NOMO-1 (cell line): ENCODE data around the gene CACNA1D.
"Not testable (repeated sequence)": the region's sequence is repeated elsewhere in the genome, so short reads cannot be mapped to it uniquely, and the experiment has no call there.

Experiments
- DNase-seq, 2 experiments: peaks; one replicate each; lab custom pipeline; 2025; ENCODE audit not compliant: unreplicated experiment in 2 of 2; lab: John Stamatoyannopoulos, UW

Gene CACNA1D

GRCh38 chr3:53570709-53571108 lies 76.3 kb downstream of the CACNA1D start:
- DNase-seq: no peak

GRCh38 chr3:53571264-53571663 lies 76.9 kb downstream of the CACNA1D start:
- DNase-seq: no peak

GRCh38 chr3:53572184-53572583 lies 77.8 kb downstream of the CACNA1D start:
- DNase-seq: not testable (repeated sequence)

GRCh38 chr3:53577506-53577905 lies 83.1 kb downstream of the CACNA1D start:
- DNase-seq: no peak

- no peak for DNase-seq
Observed at GRCh38 chr3:53579636-53580035, 85.2 kb downstream of the CACNA1D start.

GRCh38 chr3:53581671-53582070 lies 87.3 kb downstream of the CACNA1D start:
- no peak for DNase-seq

- DNase-seq: no peak
Observed at GRCh38 chr3:53583161-53583690, 88.8 kb downstream of the CACNA1D start.

GRCh38 chr3:53585049-53585448 lies 90.6 kb downstream of the CACNA1D start:
- peak in 1 of 2 experiments; percentile 6 for DNase-seq

GRCh38 chr3:53585627-53586026 lies 91.2 kb downstream of the CACNA1D start:
- DNase-seq: no peak

GRCh38 chr3:53588122-53588521 lies 93.7 kb downstream of the CACNA1D start:
- DNase-seq: no peak

GRCh38 chr3:53589201-53589600 lies 94.8 kb downstream of the CACNA1D start:
- no peak for DNase-seq

GRCh38 chr3:53589806-53590205 lies 95.4 kb downstream of the CACNA1D start:
- DNase-seq: no peak

- no peak for DNase-seq
Observed at GRCh38 chr3:53590606-53591005, 96.2 kb downstream of the CACNA1D start.

GRCh38 chr3:53591646-53592045 lies 97.2 kb downstream of the CACNA1D start:
- no peak for DNase-seq

- no peak for DNase-seq
Observed at GRCh38 chr3:53592862-53593261, 98.5 kb downstream of the CACNA1D start.

GRCh38 chr3:53593611-53594010 lies 99.2 kb downstream of the CACNA1D start:
- DNase-seq: no peak

GRCh38 chr3:53594276-53594675 lies 99.9 kb downstream of the CACNA1D start:
- DNase-seq: no peak

GRCh38 chr3:53595660-53596059 lies 101.2 kb downstream of the CACNA1D start:
- no peak for DNase-seq

- no peak for DNase-seq
Observed at GRCh38 chr3:53597136-53597915, 102.9 kb downstream of the CACNA1D start.

- DNase-seq: no peak
Observed at GRCh38 chr3:53599771-53600170, 105.4 kb downstream of the CACNA1D start.

- no peak for DNase-seq
Observed at GRCh38 chr3:53602866-53603265, 108.5 kb downstream of the CACNA1D start.

- DNase-seq: no peak
Observed at GRCh38 chr3:53604232-53604631, 109.8 kb downstream of the CACNA1D start.

GRCh38 chr3:53606793-53607192 lies 112.4 kb downstream of the CACNA1D start:
- DNase-seq: no peak
